Panc1 (cell line): ENCODE measurements around the gene ITPRIP.

Experiments used
- REST ChIP-seq, 2 experiments: IDR thresholded peaks; 2 replicates each; pipeline ENCODE4 v1.6.1; 2011 to 2012; ENCODE audit warnings: low read depth in 2 of 2, control low read depth in 1 of 2, low read length in 1 of 2, mild to moderate bottlenecking in 1 of 2, moderate library complexity in 1 of 2; ENCODE audit not compliant: insufficient read depth in 1 of 2
- SIN3A ChIP-seq: IDR thresholded peaks from 2 replicates; pipeline ENCODE4 v1.6.1; 2012; ENCODE audit warnings: low read depth, mild to moderate bottlenecking, low read length, moderate library complexity, borderline replicate concordance; ENCODE audit not compliant: insufficient read depth
- TF ChIP-seq, protein P1 (sequence below): fragments of 450-650 bp; IDR thresholded peaks from 2 replicates; pipeline ENCODE4 v1.5.1; 2017; ENCODE audit warnings: mild to moderate bottlenecking

- TF ChIP-seq, protein P1, sequence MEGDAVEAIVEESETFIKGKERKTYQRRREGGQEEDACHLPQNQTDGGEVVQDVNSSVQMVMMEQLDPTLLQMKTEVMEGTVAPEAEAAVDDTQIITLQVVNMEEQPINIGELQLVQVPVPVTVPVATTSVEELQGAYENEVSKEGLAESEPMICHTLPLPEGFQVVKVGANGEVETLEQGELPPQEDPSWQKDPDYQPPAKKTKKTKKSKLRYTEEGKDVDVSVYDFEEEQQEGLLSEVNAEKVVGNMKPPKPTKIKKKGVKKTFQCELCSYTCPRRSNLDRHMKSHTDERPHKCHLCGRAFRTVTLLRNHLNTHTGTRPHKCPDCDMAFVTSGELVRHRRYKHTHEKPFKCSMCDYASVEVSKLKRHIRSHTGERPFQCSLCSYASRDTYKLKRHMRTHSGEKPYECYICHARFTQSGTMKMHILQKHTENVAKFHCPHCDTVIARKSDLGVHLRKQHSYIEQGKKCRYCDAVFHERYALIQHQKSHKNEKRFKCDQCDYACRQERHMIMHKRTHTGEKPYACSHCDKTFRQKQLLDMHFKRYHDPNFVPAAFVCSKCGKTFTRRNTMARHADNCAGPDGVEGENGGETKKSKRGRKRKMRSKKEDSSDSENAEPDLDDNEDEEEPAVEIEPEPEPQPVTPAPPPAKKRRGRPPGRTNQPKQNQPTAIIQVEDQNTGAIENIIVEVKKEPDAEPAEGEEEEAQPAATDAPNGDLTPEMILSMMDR = no peak
- TF ChIP-seq SIN3A (no peak), REST (IDR thresholded peaks at IDR 0.05; ENCODE audit: insufficient read depth in 1 of 2, low read depth in 2 of 2, low read length in 1 of 2) (no peak)
These were observed 13.3 kb downstream of the ITPRIP start for GRCh38 chr10:104324931-104325330.
